SKM-1 (cell line): ENCODE data around the gene DNAH3.
"Not testable (repeated sequence)": the region's sequence is repeated elsewhere in the genome, so short reads cannot be mapped to it uniquely, and the experiment has no call there.

Source experiments
- DNase-seq: peaks from one replicate; lab custom pipeline; 2025; ENCODE audit not compliant: unreplicated experiment; lab: John Stamatoyannopoulos, UW

Gene DNAH3

GRCh38 chr16:21021316-21021715 lies 129.3 kb downstream of the DNAH3 start:
- no peak for DNase-seq

- DNase-seq, result no peak
Observed at GRCh38 chr16:21009815-21010214, 140.8 kb downstream of the DNAH3 start.

- DNase-seq, result no peak
Observed at GRCh38 chr16:21005008-21005407, 145.6 kb downstream of the DNAH3 start.

- DNase-seq, result no peak
Observed at GRCh38 chr16:21001262-21001661, 149.4 kb downstream of the DNAH3 start.

GRCh38 chr16:20997147-20997546 lies 153.5 kb downstream of the DNAH3 start:
- DNase-seq, result no peak

GRCh38 chr16:20995711-20996110 lies 154.9 kb downstream of the DNAH3 start:
- no peak for DNase-seq

GRCh38 chr16:20989496-20990070 lies 161.1 kb downstream of the DNAH3 start:
- DNase-seq, result not testable (repeated sequence)

- DNase-seq, result no peak
Observed at GRCh38 chr16:20987049-20987448, 163.6 kb downstream of the DNAH3 start.

GRCh38 chr16:20984019-20984418 lies 166.6 kb downstream of the DNAH3 start:
- DNase-seq, result no peak

GRCh38 chr16:20976576-20976975 lies 174.1 kb downstream of the DNAH3 start:
- DNase-seq, result peak; percentile 34

- DNase-seq, result not testable (repeated sequence)
Observed at GRCh38 chr16:20973201-20973600, 177.4 kb downstream of the DNAH3 start.

GRCh38 chr16:20971401-20971800 lies 179.2 kb downstream of the DNAH3 start:
- DNase-seq, result no peak

GRCh38 chr16:20969386-20969785 lies 181.3 kb downstream of the DNAH3 start:
- no peak for DNase-seq

GRCh38 chr16:20968765-20969164 lies 181.9 kb downstream of the DNAH3 start:
- DNase-seq, result no peak

GRCh38 chr16:20960899-20961298 lies 189.7 kb downstream of the DNAH3 start:
- no peak for DNase-seq

GRCh38 chr16:20957153-20957552 lies 193.5 kb downstream of the DNAH3 start:
- no peak for DNase-seq

- DNase-seq, result no peak
Observed at GRCh38 chr16:20956319-20956718, 194.3 kb downstream of the DNAH3 start.

- DNase-seq, result no peak
Observed at GRCh38 chr16:20954574-20954973, 196.1 kb downstream of the DNAH3 start.

GRCh38 chr16:20952139-20952920 lies 198.3 kb downstream of the DNAH3 start:
- DNase-seq, result no peak

GRCh38 chr16:20950294-20950693 lies 200.4 kb downstream of the DNAH3 start:
- no peak for DNase-seq

- DNase-seq, result no peak
Observed at GRCh38 chr16:20949660-20950059, 201.0 kb downstream of the DNAH3 start.

GRCh38 chr16:20948444-20948843 lies 202.2 kb downstream of the DNAH3 start:
- DNase-seq, result no peak
